ENCODE results near the gene MANSC1.

GRCh38 chr12:12356467-12356895 is 6.4 kb upstream of the MANSC1 start:
- TF ChIP-seq CTCF (IDR thresholded peaks at IDR 0.05) (no peak), EZH2 (IDR thresholded peaks at IDR 0.05) (no peak)
